Right atrium auricular region (tissue), 2 donors: ENCODE results near the gene NTN4. TPM values are rescaled to one million over a fixed set of nuclear protein-coding genes. Genes with fewer than 3 reads are reported as not detected.
"Not testable (repeated sequence)": the region's sequence is repeated elsewhere in the genome, so short reads cannot be mapped to it uniquely, and the experiment has no call there.

Experiments used
- DNase-seq: peaks from one replicate; pipeline ENCODE4 v3.0.0-alpha.2; 2019; ENCODE audit warnings: low spot score
- H3K27ac ChIP-seq, 2 donors: fragments of 200-600 bp; sonication (generic); 1 replicate in 1 of 2; 2 replicates in 1 of 2; pipeline ENCODE4 v1.5.1; 2016 to 2019
- H3K27me3 ChIP-seq, 2 donors: fragments of 200-600 bp; sonication (generic); one replicate each; pipeline versions ENCODE4 v1.5.1 to v1.6.0; 2017 to 2019
- H3K36me3 ChIP-seq: fragments of 200-600 bp; sonication (generic); one replicate; pipeline ENCODE4 v1.5.1; 2016
- H3K4me1 ChIP-seq, 2 donors: fragments of 200-600 bp; sonication (generic); one replicate each; pipeline versions ENCODE4 v1.5.1 to v1.6.0; 2017 to 2019
- H3K4me3 ChIP-seq, 2 donors: fragments of 200-600 bp; sonication (generic); 1 replicate in 1 of 2; 2 replicates in 1 of 2; pipeline ENCODE4 v1.5.1; 2017 to 2019; ENCODE audit warnings: mild to moderate bottlenecking in 1 of 2, moderate library complexity in 1 of 2
- H3K9me3 ChIP-seq, 2 donors: fragments of 200-600 bp; sonication (generic); one replicate each; pipeline ENCODE4 v1.5.1; 2019
- CTCF ChIP-seq, 2 donors: fragments of 200-600 bp; sonication (generic); IDR thresholded peaks; one replicate each; pipeline ENCODE4 v1.5.1; 2019; ENCODE audit warnings: antibody characterized with exemption in 2 of 2
- total RNA-seq, 2 donors: library from RNA; depleted of rRNA; stranded (reverse); fragments of >200 nt; gene quantifications; one replicate each; pipeline ENCODE4 v1.1.0, GENCODE V29; 2016

NTN4 gene
- total RNA-seq, 2 donors from 2014 or later, result 69.0 to 85.3 TPM

- no peak for TF ChIP-seq CTCF (IDR thresholded peaks at IDR 0.05)
- Histone ChIP-seq H3K4me3 (no peak overlapping the region), H3K27me3 (no peaks in the 10 kb centered on the region), H3K9me3 (no peaks in the 10 kb centered on the region), H3K27ac (no peak overlapping the region), H3K4me1 (no peaks in the 10 kb centered on the region), H3K36me3 (no peaks in the 10 kb centered on the region)
- no peak for DNase-seq
Measured at GRCh38 chr12:95834572-95834971, 44.0 kb upstream of the NTN4 start.

GRCh38 chr12:95830335-95831089 lies 39.9 kb upstream of the NTN4 start:
- H3K27me3 ChIP-seq, result no peaks in the 10 kb centered on the region
- H3K4me1 ChIP-seq, result no peaks in the 10 kb centered on the region
- H3K9me3 ChIP-seq, result no peaks in the 10 kb centered on the region
- TF ChIP-seq CTCF (IDR thresholded peaks at IDR 0.05), result no peak
- no peak overlapping the region for H3K27ac ChIP-seq
- DNase-seq, result no peak
- no peaks in the 10 kb centered on the region for H3K36me3 ChIP-seq
- no peak overlapping the region for H3K4me3 ChIP-seq

GRCh38 chr12:95829395-95829794 lies 38.8 kb upstream of the NTN4 start:
- no peak for TF ChIP-seq CTCF (IDR thresholded peaks at IDR 0.05)
- Histone ChIP-seq H3K27ac (no peak overlapping the region), H3K9me3 (no peaks in the 10 kb centered on the region)

DNA sequence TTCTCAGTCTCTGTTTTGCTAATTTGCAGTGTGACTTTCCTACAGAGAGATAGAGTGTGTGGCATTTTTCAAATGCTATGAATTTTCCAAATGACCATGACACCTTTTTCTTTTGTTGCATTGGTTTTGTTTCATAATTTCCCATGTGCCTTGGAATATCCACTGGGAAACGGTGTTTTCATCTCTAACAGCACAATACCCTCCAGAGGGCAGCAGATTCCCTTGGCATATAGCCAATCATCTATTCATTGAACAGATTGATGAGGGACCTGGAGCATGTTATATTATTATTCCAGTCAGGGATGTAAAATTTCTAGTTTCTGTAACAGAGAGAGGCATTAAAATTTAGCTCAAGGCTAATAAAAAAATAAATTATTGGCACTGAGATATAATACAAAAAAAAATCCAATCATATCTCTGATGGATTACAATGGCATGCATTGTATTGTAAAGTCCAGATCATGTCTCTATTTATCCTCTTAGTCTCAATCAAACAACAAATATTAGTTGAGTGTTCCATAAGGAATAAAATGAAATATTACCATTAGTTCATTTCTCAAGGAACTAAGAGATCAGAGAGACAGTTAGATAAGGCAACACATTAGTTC lies 29.6 kb upstream of the NTN4 start:
- TF ChIP-seq CTCF (IDR thresholded peaks at IDR 0.05), result peak; percentile 30 to 60
- H3K4me1 ChIP-seq, result no peaks in the 10 kb centered on the region
- H3K36me3 ChIP-seq, result no peaks in the 10 kb centered on the region
- H3K4me3 ChIP-seq, result no peak overlapping the region
- no peak overlapping the region for H3K27ac ChIP-seq
- no peaks in the 10 kb centered on the region for H3K9me3 ChIP-seq
- no peak for DNase-seq
- no peaks in the 10 kb centered on the region for H3K27me3 ChIP-seq

More at GRCh38 chr12:95829395-95829794, 38.8 kb upstream of the NTN4 start:
- no peaks in the 10 kb centered on the region for H3K4me1 ChIP-seq
- no peaks in the 10 kb centered on the region for H3K27me3 ChIP-seq
- DNase-seq, result no peak
- H3K36me3 ChIP-seq, result no peaks in the 10 kb centered on the region
- H3K4me3 ChIP-seq, result no peak overlapping the region

DNA sequence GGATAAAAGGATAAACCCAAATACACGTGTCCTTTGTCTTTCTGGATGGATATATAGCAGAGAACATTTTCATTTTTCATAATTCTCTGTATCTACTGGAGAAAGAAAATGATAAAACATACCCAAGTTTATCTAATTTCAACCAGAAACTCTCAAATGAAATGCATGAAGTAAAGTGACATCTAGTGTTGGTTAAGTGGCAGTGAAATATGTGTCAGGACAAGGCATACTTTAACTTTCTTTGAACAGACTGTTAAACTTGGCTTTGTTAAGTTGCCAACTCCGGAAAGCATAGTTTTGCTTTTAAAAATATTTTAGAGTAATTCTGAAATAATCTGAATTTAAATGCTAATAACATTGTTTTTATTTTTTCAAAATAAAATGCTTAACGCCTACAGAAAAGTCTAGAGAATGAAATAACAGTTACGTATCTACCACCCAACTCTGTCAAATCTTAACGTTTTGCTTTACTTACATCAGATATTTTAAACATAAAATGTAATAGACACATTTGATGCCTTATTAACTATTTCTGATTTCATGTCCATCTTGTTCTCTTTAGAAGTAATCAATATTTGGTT lies 25.2 kb upstream of the NTN4 start:
- no peaks in the 10 kb centered on the region for H3K27me3 ChIP-seq
- peak; percentile 60 to 77 for TF ChIP-seq CTCF (IDR thresholded peaks at IDR 0.05)
- DNase-seq, result no peak
- no peaks in the 10 kb centered on the region for H3K9me3 ChIP-seq
- H3K4me1 ChIP-seq, result no peaks in the 10 kb centered on the region
- no peaks in the 10 kb centered on the region for H3K36me3 ChIP-seq
- no peak overlapping the region for H3K4me3 ChIP-seq
- no peak overlapping the region for H3K27ac ChIP-seq

- H3K27ac ChIP-seq, H3K4me3 ChIP-seq, H3K9me3 ChIP-seq, H3K36me3 ChIP-seq, DNase-seq, H3K27me3 ChIP-seq, H3K4me1 ChIP-seq: not testable (repeated sequence)
Measured at GRCh38 chr12:95812155-95812554, 21.6 kb upstream of the NTN4 start.
